ENCODE data around the gene ELL. TPM values are rescaled to one million over a fixed set of nuclear protein-coding genes. Genes with fewer than 3 reads are reported as not detected.

The ELL gene
- total and polyA plus RNA-seq, 9 of the 15 experiments (the other 6 are each of a cell fraction or from before 2014, with no cell fraction given), result 0.24 to 22.5 (median 4.1) TPM

DNA sequence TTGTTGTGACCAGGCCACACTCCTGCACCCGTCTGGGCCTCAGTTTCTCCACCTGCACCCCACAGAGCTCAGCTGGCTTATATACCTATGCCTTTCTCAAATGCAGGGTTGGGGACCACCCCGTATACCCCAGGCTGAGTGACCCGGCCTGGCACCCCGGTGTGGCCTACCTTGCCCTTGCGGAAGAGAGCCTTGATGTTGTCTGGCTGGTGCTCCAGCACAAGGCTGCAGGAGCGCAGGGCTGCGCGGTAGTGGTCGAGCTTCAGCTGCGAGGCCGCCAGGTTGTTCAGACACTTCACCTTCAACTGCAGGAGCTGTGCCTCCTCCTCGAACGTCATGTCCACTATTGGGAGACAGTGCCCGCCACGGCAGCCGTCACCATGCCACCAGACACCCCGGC is 15.6 kb upstream of the ELL start:
- H3K27ac ChIP-seq (ENCODE audit: extremely low read depth, low read depth, low read length), result no peak overlapping the region
- H3K79me2 ChIP-seq (ENCODE audit: control insufficient read depth, insufficient read depth, low read length), result peaks cover 15% of the 10 kb centered on the region
- DNase-seq (ENCODE audit: extremely low read depth in 1 of 4, low spot score in 3 of 4) (no peak), ATAC-seq (no peak), FAIRE-seq (no peak)
- H3K4me2 ChIP-seq (ENCODE audit: insufficient read depth, low read length), result no peak overlapping the region
- no peaks in the 10 kb centered on the region for H3K9me1 ChIP-seq (ENCODE audit: control insufficient read depth, insufficient read depth, low read length)
- 96% methylated on average over 13 of the region's 17 CpGs for WGBS (ENCODE audit: insufficient coverage, low coverage, missing lambda C conversion rate)
- H3K27me3 ChIP-seq (ENCODE audit: control insufficient read depth in 2 of 2, insufficient read depth in 2 of 2, low read length in 2 of 2), result no peaks in the 10 kb centered on the region
- H3K9ac ChIP-seq (ENCODE audit: insufficient read depth in 1 of 2, low read depth in 2 of 2, low read length in 2 of 2), result no peak overlapping the region
- H3K4me1 ChIP-seq (replicated peaks in 1 of 2; ENCODE audit: control insufficient read depth in 2 of 2, insufficient read depth in 2 of 2, low read length in 2 of 2), result peaks cover 7 to 31% of the 10 kb centered on the region in 2 experiments; a peak in 3 of 5 replicates
- in situ Hi-C loops (cut with MboI) (no loop called here), intact Hi-C loops (cut with micrococcal nuclease) (no loop called here)
- POLR2A ChIA-PET, result interaction anchor here (0.6 to 0.7 kb wide), 3 partner anchors 21 to 621 kb away, joined by 3 read pairs; no protein-coding TSS in a partner anchor
- H3K4me3 ChIP-seq, result no peak overlapping the region
- H2AFZ ChIP-seq (ENCODE audit: low read depth, low read length), result no peak overlapping the region
- H3K36me3 ChIP-seq (ENCODE audit: control insufficient read depth, insufficient read depth, low read length), result peaks cover 74% of the 10 kb centered on the region
- CTCF ChIA-PET (ENCODE audit: low intra/inter-chr PET ratio), result no interaction called here
- H4K20me1 ChIP-seq (replicated peaks; ENCODE audit: control insufficient read depth, insufficient read depth, low read length), result no peaks in the 10 kb centered on the region
- BruUV-seq (replicated peaks), result no TSS peak
- TF ChIP-seq ZBTB33 (CRISPR knock-in tag; IDR thresholded peaks at IDR 0.05) (peak; percentile 30; the same call in 1 of the 2 replicates), POLR2G (IDR thresholded peaks at IDR 0.05; ENCODE audit: low read depth, low read length) (peak; percentile 63)
- TF ChIP-seq, protein P1, sequence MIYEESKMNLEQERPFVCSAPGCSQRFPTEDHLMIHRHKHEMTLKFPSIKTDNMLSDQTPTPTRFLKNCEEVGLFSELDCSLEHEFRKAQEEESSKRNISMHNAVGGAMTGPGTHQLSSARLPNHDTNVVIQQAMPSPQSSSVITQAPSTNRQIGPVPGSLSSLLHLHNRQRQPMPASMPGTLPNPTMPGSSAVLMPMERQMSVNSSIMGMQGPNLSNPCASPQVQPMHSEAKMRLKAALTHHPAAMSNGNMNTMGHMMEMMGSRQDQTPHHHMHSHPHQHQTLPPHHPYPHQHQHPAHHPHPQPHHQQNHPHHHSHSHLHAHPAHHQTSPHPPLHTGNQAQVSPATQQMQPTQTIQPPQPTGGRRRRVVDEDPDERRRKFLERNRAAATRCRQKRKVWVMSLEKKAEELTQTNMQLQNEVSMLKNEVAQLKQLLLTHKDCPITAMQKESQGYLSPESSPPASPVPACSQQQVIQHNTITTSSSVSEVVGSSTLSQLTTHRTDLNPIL (CRISPR knock-in tag; IDR thresholded peaks at IDR 0.05), result no peak
- no peaks in the 10 kb centered on the region for H3K9me3 ChIP-seq (replicated peaks; ENCODE audit: control insufficient read depth, insufficient read depth, low read depth, low read length)
